Prostate gland (tissue), 2 donors: Measurements from ENCODE around the gene OR2S2.

Source experiments
- POLR2A ChIP-seq: fragments of 450-650 bp; IDR thresholded peaks from one replicate; pipeline ENCODE4 v1.6.1; 2016; ENCODE audit warnings: antibody characterized with exemption, mild to moderate bottlenecking
- POLR2AphosphoS5 ChIP-seq: sonication (generic); formaldehyde crosslinking; IDR thresholded peaks from one replicate; pipeline ENCODE4 v1.6.1; 2017; ENCODE audit warnings: antibody characterized with exemption
- TF ChIP-seq, protein P1 (sequence below), 4 experiments: fragments of 200-600 bp in 2 of 4; fragments of 450-650 bp in 2 of 4; sonication (generic) in 2 of 4; IDR thresholded peaks; 1 replicate in 3 of 4; 2 replicates in 1 of 4; pipeline ENCODE4 v1.5.1; 2016 to 2019; ENCODE audit warnings: antibody characterized with exemption in 4 of 4, mild to moderate bottlenecking in 2 of 4, moderate library complexity in 2 of 4

DNA sequence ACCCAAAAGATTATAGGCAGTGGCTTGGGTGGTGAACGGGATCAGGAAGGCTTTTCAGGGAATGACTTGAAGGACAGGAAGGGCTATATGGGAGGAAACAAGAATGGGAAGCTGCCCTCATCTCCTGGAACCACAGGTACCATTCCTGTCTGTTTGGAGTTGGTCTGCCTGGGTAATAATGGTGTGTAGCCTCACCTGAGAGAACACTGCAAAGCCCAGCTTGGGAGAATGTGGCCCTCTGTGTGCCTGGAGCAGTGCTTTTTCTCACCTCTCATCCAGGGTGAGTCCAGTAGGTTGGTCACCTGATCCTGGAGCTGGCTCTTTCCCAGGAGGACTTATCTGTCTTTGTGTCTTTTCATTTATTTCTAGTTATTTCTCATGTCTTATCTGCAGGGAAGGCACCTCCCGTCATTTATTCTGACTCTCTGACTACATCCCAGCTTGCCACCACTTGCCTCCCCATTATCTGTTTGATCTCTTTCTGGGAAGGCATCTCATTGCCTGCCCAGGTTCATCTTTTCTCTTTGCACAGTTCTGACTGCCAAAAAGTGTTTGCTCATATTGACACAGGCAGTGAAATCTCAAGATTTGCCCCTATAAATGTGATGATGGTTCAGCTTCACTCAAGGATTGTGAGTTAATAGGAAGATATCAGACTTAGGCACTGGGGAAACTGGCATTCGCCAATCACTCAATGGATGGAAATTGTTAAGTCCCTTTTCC lies 22.5 kb upstream of the OR2S2 start:
- TF ChIP-seq, protein P1, sequence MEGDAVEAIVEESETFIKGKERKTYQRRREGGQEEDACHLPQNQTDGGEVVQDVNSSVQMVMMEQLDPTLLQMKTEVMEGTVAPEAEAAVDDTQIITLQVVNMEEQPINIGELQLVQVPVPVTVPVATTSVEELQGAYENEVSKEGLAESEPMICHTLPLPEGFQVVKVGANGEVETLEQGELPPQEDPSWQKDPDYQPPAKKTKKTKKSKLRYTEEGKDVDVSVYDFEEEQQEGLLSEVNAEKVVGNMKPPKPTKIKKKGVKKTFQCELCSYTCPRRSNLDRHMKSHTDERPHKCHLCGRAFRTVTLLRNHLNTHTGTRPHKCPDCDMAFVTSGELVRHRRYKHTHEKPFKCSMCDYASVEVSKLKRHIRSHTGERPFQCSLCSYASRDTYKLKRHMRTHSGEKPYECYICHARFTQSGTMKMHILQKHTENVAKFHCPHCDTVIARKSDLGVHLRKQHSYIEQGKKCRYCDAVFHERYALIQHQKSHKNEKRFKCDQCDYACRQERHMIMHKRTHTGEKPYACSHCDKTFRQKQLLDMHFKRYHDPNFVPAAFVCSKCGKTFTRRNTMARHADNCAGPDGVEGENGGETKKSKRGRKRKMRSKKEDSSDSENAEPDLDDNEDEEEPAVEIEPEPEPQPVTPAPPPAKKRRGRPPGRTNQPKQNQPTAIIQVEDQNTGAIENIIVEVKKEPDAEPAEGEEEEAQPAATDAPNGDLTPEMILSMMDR (IDR thresholded peaks at IDR 0.05) = no peak
- TF ChIP-seq POLR2A (no peak), POLR2AphosphoS5 (peak; percentile 55)
